ENCODE results near the gene WFIKKN1. TPM values are rescaled to one million over a fixed set of nuclear protein-coding genes. Genes with fewer than 3 reads are reported as not detected.

Gene WFIKKN1
- total RNA-seq, 4 donors from 2014 or later = 1.5 TPM; not detected in 3

GRCh38 chr16:586645-587590 lies 43.9 kb upstream of the WFIKKN1 start:
- TF ChIP-seq, protein P1, sequence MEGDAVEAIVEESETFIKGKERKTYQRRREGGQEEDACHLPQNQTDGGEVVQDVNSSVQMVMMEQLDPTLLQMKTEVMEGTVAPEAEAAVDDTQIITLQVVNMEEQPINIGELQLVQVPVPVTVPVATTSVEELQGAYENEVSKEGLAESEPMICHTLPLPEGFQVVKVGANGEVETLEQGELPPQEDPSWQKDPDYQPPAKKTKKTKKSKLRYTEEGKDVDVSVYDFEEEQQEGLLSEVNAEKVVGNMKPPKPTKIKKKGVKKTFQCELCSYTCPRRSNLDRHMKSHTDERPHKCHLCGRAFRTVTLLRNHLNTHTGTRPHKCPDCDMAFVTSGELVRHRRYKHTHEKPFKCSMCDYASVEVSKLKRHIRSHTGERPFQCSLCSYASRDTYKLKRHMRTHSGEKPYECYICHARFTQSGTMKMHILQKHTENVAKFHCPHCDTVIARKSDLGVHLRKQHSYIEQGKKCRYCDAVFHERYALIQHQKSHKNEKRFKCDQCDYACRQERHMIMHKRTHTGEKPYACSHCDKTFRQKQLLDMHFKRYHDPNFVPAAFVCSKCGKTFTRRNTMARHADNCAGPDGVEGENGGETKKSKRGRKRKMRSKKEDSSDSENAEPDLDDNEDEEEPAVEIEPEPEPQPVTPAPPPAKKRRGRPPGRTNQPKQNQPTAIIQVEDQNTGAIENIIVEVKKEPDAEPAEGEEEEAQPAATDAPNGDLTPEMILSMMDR (IDR thresholded peaks at IDR 0.05; ENCODE audit: low read depth) = no peak

DNA sequence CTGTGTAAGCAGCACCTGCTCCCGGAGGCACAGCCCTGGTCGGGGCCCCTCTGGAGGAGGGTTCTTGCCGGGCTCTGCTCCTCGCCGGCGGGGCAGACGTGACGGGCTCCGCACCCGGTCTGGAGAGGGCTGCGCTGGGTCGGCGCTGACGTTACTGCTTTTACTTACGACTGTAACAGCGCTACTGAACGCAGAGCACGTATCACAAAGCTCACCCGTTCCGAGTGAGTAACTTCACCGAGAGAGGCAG lies 42.2 kb upstream of the WFIKKN1 start:
- TF ChIP-seq, protein P1 (IDR thresholded peaks at IDR 0.05; ENCODE audit: low read depth) = no peak

GRCh38 chr16:588889-589657 lies 41.7 kb upstream of the WFIKKN1 start:
- TF ChIP-seq, protein P1 (IDR thresholded peaks at IDR 0.05; ENCODE audit: low read depth) = no peak

DNA sequence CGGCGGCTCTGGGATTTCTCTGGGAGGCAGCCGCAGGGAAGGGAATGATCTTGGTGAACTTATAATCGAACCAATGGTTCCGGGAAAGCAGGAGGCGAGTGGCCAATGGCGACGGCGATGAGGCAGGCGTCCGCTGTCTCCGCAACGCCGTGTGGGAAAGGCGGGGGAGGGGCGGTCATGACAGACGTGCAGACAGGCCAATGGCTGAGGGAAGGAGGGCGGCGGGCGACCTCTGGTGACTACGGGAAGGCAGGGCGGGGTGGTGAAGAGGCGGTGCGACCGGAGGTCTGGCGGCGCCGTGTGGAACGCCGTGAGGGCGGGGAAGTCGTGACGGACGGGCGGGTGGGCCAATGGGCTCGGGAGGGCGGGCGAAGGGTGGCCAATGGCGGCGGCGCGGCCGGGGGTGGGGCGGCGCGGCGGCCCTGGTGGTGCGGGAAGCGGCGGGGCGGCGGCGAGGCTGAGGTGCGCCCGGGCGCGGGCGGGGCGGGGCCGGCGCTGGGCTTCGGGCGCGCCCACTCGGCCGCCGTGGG lies 41.1 kb upstream of the WFIKKN1 start, which contains the start of gene RAB40C:
TSS of gene RAB40C (plus strand) at position 409 of the 530 bp plus-strand sequence. CDS start 226 bp downstream, outside the sequence.
- TF ChIP-seq, protein P1 (IDR thresholded peaks at IDR 0.05; ENCODE audit: low read depth) = no peak

- TF ChIP-seq, protein P1 (IDR thresholded peaks at IDR 0.05; ENCODE audit: low read depth) = no peak
These were observed 40.5 kb upstream of the WFIKKN1 start for GRCh38 chr16:590188-590814.

DNA sequence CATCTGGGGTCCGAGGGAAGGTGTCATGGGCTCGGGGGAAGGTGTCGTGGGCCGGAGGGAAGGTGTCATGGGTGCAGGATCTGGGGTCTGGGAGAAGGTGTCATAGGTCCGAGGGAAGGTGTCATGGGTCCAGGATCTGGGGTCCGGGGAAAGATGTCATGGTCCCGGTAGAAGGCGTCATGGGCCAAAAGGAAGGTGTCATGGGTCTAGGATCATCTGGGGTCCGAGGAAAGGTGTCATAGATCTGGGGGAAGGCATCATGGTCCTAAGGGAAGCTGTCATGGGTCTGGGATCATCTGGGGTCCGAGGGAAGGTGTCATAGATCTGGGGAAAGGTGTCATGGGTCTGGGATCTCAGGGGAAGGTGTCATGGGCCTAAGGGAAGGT lies 40.0 kb upstream of the WFIKKN1 start:
- TF ChIP-seq, protein P1 (IDR thresholded peaks at IDR 0.05; ENCODE audit: low read depth) = no peak

All from subcutaneous adipose tissue (tissue), 4 donors.